NCI-H524 treated with DMSO at 0.1 percent for 48 hours (cell line): ENCODE measurements around the gene DDX50.
"Not testable (repeated sequence)": the region's sequence is repeated elsewhere in the genome, so short reads cannot be mapped to it uniquely, and the experiment has no call there.

Experiments
- DNase-seq: peaks from one replicate; lab custom pipeline; 2025; lab: John Stamatoyannopoulos, UW

The DDX50 gene, protein sequence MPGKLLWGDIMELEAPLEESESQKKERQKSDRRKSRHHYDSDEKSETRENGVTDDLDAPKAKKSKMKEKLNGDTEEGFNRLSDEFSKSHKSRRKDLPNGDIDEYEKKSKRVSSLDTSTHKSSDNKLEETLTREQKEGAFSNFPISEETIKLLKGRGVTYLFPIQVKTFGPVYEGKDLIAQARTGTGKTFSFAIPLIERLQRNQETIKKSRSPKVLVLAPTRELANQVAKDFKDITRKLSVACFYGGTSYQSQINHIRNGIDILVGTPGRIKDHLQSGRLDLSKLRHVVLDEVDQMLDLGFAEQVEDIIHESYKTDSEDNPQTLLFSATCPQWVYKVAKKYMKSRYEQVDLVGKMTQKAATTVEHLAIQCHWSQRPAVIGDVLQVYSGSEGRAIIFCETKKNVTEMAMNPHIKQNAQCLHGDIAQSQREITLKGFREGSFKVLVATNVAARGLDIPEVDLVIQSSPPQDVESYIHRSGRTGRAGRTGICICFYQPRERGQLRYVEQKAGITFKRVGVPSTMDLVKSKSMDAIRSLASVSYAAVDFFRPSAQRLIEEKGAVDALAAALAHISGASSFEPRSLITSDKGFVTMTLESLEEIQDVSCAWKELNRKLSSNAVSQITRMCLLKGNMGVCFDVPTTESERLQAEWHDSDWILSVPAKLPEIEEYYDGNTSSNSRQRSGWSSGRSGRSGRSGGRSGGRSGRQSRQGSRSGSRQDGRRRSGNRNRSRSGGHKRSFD

GRCh38 chr10:68901105-68901927 lies at the start of gene DDX50:
Gene DDX50 (plus strand): TSS chr10:68901315. CDS start chr10:68901385, 70 bp downstream.
- peak; percentile 56 for DNase-seq

GRCh38 chr10:68856352-68856751 lies 44.8 kb upstream of the DDX50 start:
- DNase-seq: no peak

GRCh38 chr10:68857005-68857404 lies 44.1 kb upstream of the DDX50 start:
- no peak for DNase-seq

DNA sequence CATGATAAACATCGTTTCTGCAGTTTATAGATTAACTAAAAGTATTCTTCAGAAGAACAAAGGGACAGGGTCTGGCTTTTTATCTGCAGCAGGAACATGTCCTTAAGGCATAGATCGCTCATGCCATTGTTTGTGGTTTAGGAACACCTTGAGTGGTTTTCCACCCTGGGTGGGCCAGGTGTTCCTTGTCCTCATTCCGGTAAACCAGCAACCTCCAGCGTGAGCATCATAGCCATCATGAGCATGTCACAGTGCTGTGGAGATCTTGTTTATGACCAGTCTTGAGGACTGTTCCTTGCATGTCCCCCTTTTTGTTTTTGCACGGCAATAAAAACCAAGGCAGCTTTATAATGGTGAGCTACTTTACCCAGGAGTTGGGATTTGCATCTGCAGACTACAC lies 39.9 kb upstream of the DDX50 start:
- DNase-seq: no peak

DNA sequence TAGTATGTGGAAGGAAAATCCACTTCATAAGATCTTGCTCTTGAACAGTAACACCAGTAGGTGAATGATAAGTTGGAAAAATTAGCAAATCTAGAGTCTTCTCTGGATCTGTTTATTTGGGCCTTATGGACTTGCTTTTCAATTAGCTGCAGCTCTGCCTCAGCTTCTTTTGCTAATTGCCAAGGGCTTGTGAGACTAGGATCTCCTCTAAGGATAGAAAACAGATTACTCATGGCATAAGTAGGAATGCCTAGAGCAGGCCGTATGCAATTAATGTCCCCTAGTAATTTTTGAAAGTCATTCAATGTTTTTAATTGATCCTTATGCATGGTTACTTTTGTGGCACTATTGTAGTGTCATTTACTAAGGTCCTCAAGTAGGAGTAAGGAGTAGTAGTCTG lies 36.5 kb upstream of the DDX50 start:
- no peak for DNase-seq

DNA sequence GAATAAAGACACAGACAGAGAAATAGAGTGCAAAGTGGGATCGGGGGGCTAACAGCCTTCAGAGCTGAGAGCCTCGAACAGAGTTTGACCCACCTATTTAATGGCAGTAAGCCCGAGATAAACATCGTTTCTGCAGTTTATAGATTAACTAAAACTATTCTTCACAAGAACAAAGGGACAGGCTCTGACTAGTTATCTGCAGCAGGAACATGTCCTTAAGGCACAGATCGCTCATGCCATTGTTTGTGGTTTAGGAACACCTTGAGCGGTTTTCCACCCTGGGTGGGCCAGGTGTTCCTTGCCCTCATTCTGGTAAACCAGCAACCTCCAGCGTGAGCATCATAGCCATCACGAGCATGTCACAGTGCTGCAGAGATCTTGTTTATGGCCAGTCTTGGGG lies 32.9 kb upstream of the DDX50 start:
- DNase-seq: not testable (repeated sequence)

- DNase-seq: no peak
These were observed 31.5 kb upstream of the DDX50 start for GRCh38 chr10:68869623-68870022.

DNA sequence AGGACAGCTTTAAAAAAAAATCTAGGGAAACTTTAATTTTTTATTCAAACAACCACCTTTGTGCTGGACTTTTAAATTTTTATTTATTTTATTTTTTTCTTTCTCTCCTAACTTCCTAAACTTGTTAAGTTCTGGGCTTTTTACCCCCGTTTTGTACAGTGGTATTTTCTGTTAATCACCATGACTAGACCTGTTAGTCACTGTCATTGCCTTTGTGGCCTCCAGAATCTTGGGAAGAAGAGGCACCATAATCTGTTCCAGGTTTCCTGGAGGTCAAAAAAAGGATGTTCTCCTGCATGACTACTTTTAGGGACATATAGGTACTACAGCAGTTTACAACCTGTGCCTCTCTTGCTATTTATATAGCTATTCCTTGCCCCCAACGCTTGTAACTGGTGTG lies 31.1 kb upstream of the DDX50 start:
- DNase-seq: no peak

GRCh38 chr10:68870545-68871104 lies 30.5 kb upstream of the DDX50 start:
- no peak for DNase-seq

DNA sequence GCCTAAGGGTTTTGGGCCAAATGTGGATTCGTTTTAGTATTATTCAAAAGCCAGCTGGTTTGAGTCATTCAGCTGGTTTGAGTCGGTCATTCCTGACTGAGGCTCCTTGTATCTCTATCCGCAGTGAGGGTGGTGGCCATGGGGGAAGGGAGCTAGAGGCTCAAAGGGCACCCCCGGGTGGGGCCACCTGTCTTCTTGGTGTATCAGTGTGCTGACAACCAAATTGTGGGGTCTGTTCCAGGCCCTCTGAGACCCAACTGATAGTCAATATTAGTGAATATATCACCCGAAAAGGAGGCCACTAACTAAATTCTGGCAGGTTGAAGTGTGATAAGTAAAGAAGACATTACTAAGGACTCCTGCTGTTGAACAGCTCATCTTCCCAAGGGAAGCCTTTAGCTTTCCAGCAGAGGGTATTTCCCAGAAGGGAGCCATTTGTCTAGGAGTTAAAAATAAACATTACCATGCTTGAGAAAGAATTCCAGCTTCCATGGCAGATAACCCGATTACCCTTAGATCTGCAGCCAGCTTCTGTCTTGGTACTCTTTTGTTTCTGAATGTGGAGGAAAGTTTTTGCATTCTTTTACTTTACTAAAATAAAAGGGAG lies 29.9 kb upstream of the DDX50 start:
- peak; percentile 3 for DNase-seq

DNA sequence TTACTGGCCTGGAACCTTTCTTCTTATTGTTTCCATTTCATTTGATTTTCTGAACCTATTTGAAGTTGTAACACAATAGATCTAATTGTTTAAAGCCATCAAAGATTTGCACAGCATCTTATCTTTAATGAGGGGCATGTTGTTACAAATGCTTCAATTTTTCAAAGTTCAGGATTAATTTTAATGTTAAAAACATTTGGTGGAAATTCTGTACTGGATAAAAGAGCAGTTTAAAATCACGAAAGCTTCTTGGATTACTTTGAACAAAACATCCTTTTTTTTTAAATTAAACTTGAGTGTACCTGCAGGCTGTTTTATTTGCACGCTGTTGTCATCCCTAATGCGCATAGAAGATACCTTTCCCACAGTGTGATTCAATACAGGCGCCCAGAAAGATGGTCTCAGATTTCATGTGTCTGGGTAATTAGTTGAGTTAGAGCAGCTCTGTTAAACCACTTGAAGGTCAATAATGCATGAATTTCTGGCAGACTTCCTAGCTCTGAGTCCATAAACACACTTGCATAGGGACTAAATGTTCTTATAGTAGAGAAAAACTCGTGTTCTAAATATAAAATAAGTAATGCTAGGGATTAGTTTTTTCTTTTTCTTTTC lies 29.3 kb upstream of the DDX50 start:
- DNase-seq: peak; percentile 56

- no peak for DNase-seq
These were observed 24.6 kb upstream of the DDX50 start for GRCh38 chr10:68876246-68877138.

DNA sequence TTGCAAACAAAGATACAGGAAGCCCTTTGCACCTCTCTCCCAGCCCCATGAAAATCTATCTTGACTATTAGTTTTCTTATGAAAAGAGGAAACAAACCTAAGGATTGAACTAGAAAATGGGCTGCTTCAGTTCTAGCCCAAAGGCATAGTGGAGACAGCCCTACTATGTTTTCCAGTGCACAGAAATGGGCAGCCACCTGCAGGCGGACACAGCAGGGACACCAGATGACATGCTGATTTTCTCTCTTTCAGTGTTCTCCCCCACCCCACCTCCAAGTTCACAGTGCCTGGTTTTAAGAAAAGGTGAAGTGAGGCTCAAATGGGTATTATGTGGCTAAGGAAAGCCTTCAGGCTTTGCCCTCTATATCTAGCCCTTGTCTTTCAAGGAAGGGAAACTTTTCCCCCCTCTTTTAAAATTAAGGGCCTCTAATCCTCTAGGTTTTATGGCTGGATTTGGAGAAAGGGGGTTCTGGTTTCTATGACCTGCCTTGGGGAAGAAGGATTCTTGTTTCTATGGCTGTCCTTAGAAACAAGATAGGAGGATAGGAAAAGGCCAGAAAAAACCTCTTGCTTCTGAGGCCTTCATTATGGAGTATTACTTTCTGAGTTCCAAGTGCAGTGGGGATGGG lies 23.5 kb upstream of the DDX50 start:
- no peak for DNase-seq

- DNase-seq: no peak
These were observed 22.6 kb upstream of the DDX50 start for GRCh38 chr10:68878496-68878895.

DNA sequence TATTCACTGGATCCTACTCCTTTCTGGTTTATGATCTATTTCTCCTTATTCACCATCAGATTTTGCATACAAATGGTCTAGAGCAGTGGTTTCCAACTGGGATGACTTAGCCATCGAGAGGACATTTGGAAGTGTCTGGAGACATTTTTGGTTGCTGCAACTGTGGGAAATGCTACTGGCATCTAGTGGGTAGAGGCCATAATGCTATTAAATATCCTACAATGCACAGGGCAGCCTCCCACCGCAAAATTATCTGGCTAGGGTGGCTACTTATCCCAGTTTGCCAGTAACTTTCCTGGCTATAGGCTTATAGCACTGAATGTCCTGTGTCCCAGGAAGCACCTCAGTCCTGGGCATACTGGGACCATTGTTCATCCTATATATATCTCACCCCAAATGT lies 21.5 kb upstream of the DDX50 start:
- DNase-seq: no peak

GRCh38 chr10:68880181-68880580 lies 20.9 kb upstream of the DDX50 start:
- no peak for DNase-seq

- DNase-seq: no peak
These were observed 6.1 kb upstream of the DDX50 start for GRCh38 chr10:68895041-68895440.

DNA sequence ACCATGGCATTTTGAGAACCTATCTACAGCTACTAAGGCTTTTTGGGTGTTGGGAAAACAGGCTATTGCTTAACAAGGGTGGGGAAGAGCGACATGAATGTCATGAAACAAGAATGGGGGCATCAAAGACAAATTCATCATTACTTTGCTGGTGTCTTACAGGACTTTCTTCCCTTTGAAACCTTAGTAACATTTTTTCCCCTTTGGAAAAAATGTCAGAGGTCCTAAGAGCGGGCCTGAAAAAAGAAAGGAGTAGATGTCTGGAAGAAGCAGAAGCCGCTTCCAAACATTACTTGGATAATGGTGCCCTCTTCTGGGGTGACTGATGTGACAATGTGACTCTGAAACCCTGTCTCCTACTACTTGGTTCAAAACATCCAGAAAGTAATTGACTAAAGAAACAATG lies 3.8 kb upstream of the DDX50 start:
- DNase-seq: peak; percentile 1

GRCh38 chr10:68899186-68899745 lies 1.8 kb upstream of the DDX50 start:
- peak; percentile 5 for DNase-seq
